ENCODE data around the gene GSC2.

GRCh38 chr22:19183216-19183615 lies 33.1 kb upstream of the GSC2 start:
- no peak for TF ChIP-seq CTCF (IDR thresholded peaks at IDR 0.05 in 4 of 5, conservative IDR thresholded peaks at IDR 0.05 in 1 of 5)
- no peak for TF ChIP-seq POLR2A (IDR thresholded peaks at IDR 0.05)
